Adrenal gland (tissue), 12 donors: ENCODE results near the gene TULP3. TPM values are rescaled to one million over a fixed set of nuclear protein-coding genes. Genes with fewer than 3 reads are reported as not detected.

Experiments used
- DNase-seq, 7 donors: peaks; one replicate each; pipeline ENCODE4 v3.0.0-alpha.2; 2019 to 2020
- H3K27ac ChIP-seq, 5 donors: fragments of 200-600 bp; sonication (generic) in 4 of 5; 1 replicate in 3 of 5; 2 replicates in 2 of 5; pipeline versions ENCODE4 v1.5.1 to v1.8.0; 2016 to 2020; ENCODE audit warnings: mild to moderate bottlenecking in 1 of 5
- H3K27me3 ChIP-seq: fragments of 200-600 bp; 2 replicates; pipeline ENCODE4 v1.8.0; 2021
- H3K36me3 ChIP-seq, 2 donors: fragments of 200-600 bp; replicated peaks in 1 of 2; 1 replicate in 1 of 2; 2 replicates in 1 of 2; pipeline versions ENCODE4 v1.5.1 to v1.8.0; 2018 to 2022
- H3K4me1 ChIP-seq, 2 donors: fragments of 200-600 bp; replicated peaks in 1 of 2; 1 replicate in 1 of 2; 2 replicates in 1 of 2; pipeline versions ENCODE4 v1.5.1 to v1.8.0; 2018 to 2021
- H3K4me3 ChIP-seq, 4 donors: fragments of 200-600 bp; sonication (generic) in 3 of 4; one replicate each; pipeline ENCODE4 v1.5.1; 2016 to 2018
- H3K9me3 ChIP-seq, 3 donors: fragments of 200-600 bp; sonication (generic) in 1 of 3; replicated peaks in 1 of 3; 1 replicate in 2 of 3; 2 replicates in 1 of 3; pipeline versions ENCODE4 v1.5.1 to v1.8.0; 2016 to 2021
- CTCF ChIP-seq, 6 experiments: fragments of 450-650 bp in 4 of 6; fragments of 200-600 bp in 2 of 6; sonication (generic) in 1 of 6; IDR thresholded peaks; 1 replicate in 5 of 6; 2 replicates in 1 of 6; pipeline versions ENCODE4 v1.5.1 to v1.8.0; 2016 to 2021; ENCODE audit warnings: antibody characterized with exemption in 6 of 6, mild to moderate bottlenecking in 2 of 6, moderate library complexity in 1 of 6
- POLR2A ChIP-seq, 2 donors: fragments of 450-650 bp; IDR thresholded peaks; one replicate each; pipeline ENCODE4 v1.6.1; 2017; ENCODE audit warnings: antibody characterized with exemption in 2 of 2, mild to moderate bottlenecking in 2 of 2, moderate library complexity in 1 of 2
- WGBS, 4 donors: extraction: QIAGEN DNeasy Blood & Tissue Kit in 2 of 4; methylation state at CpG; one replicate each; pipeline versions ENCODE4 v1.1.5 to v1.1.7; 2013 to 2017; 5-methylcytosine and 5-hydroxymethylcytosine counted together
- intact Hi-C, 2 donors: fragments of 100-400 bp; cut with DNase I; formaldehyde crosslinking; loops; one replicate each; pipeline versions ENCODE4 v1.14.1 to v1.15.0; 2022 to 2023
- polyA plus RNA-seq, 3 donors: library from polyadenylated mRNA; stranded (reverse); fragments of 200-250 nt in 2 of 3; fragments of 350-450 nt in 1 of 3; fragmentation: Illumina TruSeq in 1 of 3; extraction: RNeasy Lipid Tissue Mini Kit (QIAGEN cat#74804) in 1 of 3; gene quantifications; one replicate each; pipeline ENCODE4 v1.2.3, GENCODE V29; 2013 to 2014
- total RNA-seq, 9 donors: library from RNA; depleted of rRNA in 4 of 9; stranded (reverse); fragments of >200 nt in 4 of 9; fragments of 120-200 nt in 1 of 9; fragmentation: NEBNext Ultra II Directional in 1 of 9; extraction: Animal tissue kit (Norgen Biotek cat#: 25700) in 1 of 9; gene quantifications; one replicate each; pipeline versions ENCODE4 v1.1.0 to v1.2.4, GENCODE V29; 2013 to 2023
- donor health status: healthy with polysubstance abuse.
- donor health status: Bipolar disorder and iron deficiency.
- donor health status: DM: yes; HTN: yes; CAD: no.
- donor health status: DM: no; HTN: no; CAD: no.
- donor health status: DM: no; HTN: no; CAD: no.
- donor health status: DM: yes; HTN: yes; CAD: no.

Gene TULP3
- total and polyA plus RNA-seq, 12 donors: 16.9 to 40.5 (median 25.0) TPM

GRCh38 chr12:2967651-2968050 lies 77.0 kb downstream of the TULP3 start:
- Histone ChIP-seq H3K4me1 (no peaks in the 10 kb centered on the region), H3K27me3 (peaks cover 8% of the 10 kb centered on the region), H3K27ac (no peak overlapping the region), H3K4me3 (no peak overlapping the region), H3K9me3 (no peaks in the 10 kb centered on the region), H3K36me3 (no peaks in the 10 kb centered on the region)
- TF ChIP-seq CTCF (IDR thresholded peaks at IDR 0.05): no peak
- no peak for TF ChIP-seq POLR2A (IDR thresholded peaks at IDR 0.05)
- no peak for DNase-seq
- intact Hi-C loops: no loop called here
- 75 to 87% (median 84%) methylated on average over 2 of the region's 2 CpGs for WGBS, 4 donors

- TF ChIP-seq POLR2A (IDR thresholded peaks at IDR 0.05) (no peak), CTCF (IDR thresholded peaks at IDR 0.05) (no peak)
- no peak overlapping the region for H3K27ac ChIP-seq
- intact Hi-C loops: no loop called here
- H3K27me3 ChIP-seq: no peaks in the 10 kb centered on the region
- H3K36me3 ChIP-seq: no peaks in the 10 kb centered on the region
- no peaks in the 10 kb centered on the region for H3K9me3 ChIP-seq
- no peak overlapping the region for H3K4me3 ChIP-seq
- 47 to 76% (median 64%) methylated on average over 5 to 10 of the region's 10 CpGs for WGBS, 4 donors
- DNase-seq: no peak
- no peaks in the 10 kb centered on the region for H3K4me1 ChIP-seq
Observed at GRCh38 chr12:2970744-2971143, 80.1 kb downstream of the TULP3 start.

- no peak for DNase-seq
- H3K27me3 ChIP-seq: no peaks in the 10 kb centered on the region
- TF ChIP-seq CTCF (IDR thresholded peaks at IDR 0.05) (no peak), POLR2A (IDR thresholded peaks at IDR 0.05) (no peak)
- no peaks in the 10 kb centered on the region for H3K4me1 ChIP-seq
- H3K27ac ChIP-seq: no peak overlapping the region
- intact Hi-C loops: no loop called here
- H3K9me3 ChIP-seq: no peaks in the 10 kb centered on the region
- no peak overlapping the region for H3K4me3 ChIP-seq
- H3K36me3 ChIP-seq: no peaks in the 10 kb centered on the region
- WGBS, 4 donors: 78 to 95% (median 91%) methylated on average over 7 to 9 of the region's 9 CpGs
Observed at GRCh38 chr12:2973566-2973965, 82.9 kb downstream of the TULP3 start.

- Histone ChIP-seq H3K4me3 (no peak overlapping the region), H3K27me3 (no peaks in the 10 kb centered on the region), H3K4me1 (no peaks in the 10 kb centered on the region), H3K9me3 (no peaks in the 10 kb centered on the region), H3K27ac (no peak overlapping the region), H3K36me3 (no peaks in the 10 kb centered on the region)
- intact Hi-C loops: no loop called here
- DNase-seq: no peak
- TF ChIP-seq CTCF (IDR thresholded peaks at IDR 0.05) (no peak), POLR2A (IDR thresholded peaks at IDR 0.05) (no peak)
- WGBS, 4 donors: 40 to 44% (median 41%) methylated on average over 7 to 10 of the region's 10 CpGs
Observed at GRCh38 chr12:2974560-2974971, 83.9 kb downstream of the TULP3 start.
